ENCODE measurements around the gene LRRFIP2.

The LRRFIP2 gene

GRCh38 chr3:37015642-37016041 is 158.7 kb downstream of the LRRFIP2 start:
- H3K9me3 Mint-ChIP-seq, result no peaks in the 10 kb centered on the region
- H3K36me3 Mint-ChIP-seq, result peaks cover 54% of the 10 kb centered on the region
- DNase-seq, result no peak
- H3K4me1 Mint-ChIP-seq, result no peaks in the 10 kb centered on the region
- no peak overlapping the region for H3K27ac Mint-ChIP-seq
- CTCF ChIA-PET, result no interaction called here
- no peak overlapping the region for H3K4me3 Mint-ChIP-seq
- H3K27me3 Mint-ChIP-seq, result no peaks in the 10 kb centered on the region

GRCh38 chr3:37014620-37015019 is 159.8 kb downstream of the LRRFIP2 start:
- H3K27ac Mint-ChIP-seq, result no peak overlapping the region
- no peak for DNase-seq
- no peaks in the 10 kb centered on the region for H3K27me3 Mint-ChIP-seq
- CTCF ChIA-PET, result no interaction called here
- H3K36me3 Mint-ChIP-seq, result peaks cover 49% of the 10 kb centered on the region
- H3K4me1 Mint-ChIP-seq, result no peaks in the 10 kb centered on the region
- H3K9me3 Mint-ChIP-seq, result no peaks in the 10 kb centered on the region
- no peak overlapping the region for H3K4me3 Mint-ChIP-seq
